Astrocyte of the cerebellum (primary cell): ENCODE data around the gene OTULIN.
A peak's percentile ranks its signal among the peaks of the same experiment; 100 is the strongest.

ENCODE experiments used
- DNase-seq: peaks from one replicate; pipeline ENCODE4 v3.0.0-alpha.2; 2011; ENCODE audit warnings: low read depth
- H3K4me3 ChIP-seq: 2 replicates; pipeline ENCODE4 v1.5.1; 2011; ENCODE audit warnings: mild to moderate bottlenecking, low read depth, low read length, moderate library complexity
- in situ Hi-C: cut with HindIII; loops from 2 replicates; pipeline ENCODE4 v1.10.0; 2017; ENCODE audit warnings: low sequenced_read_pairs
- TF ChIP-seq, protein P1 (sequence below): IDR thresholded peaks from 2 replicates; pipeline ENCODE4 v1.5.1; 2012; ENCODE audit warnings: low read length, low read depth, moderate library complexity, mild to moderate bottlenecking; ENCODE audit errors: missing control alignments

Gene OTULIN

DNA sequence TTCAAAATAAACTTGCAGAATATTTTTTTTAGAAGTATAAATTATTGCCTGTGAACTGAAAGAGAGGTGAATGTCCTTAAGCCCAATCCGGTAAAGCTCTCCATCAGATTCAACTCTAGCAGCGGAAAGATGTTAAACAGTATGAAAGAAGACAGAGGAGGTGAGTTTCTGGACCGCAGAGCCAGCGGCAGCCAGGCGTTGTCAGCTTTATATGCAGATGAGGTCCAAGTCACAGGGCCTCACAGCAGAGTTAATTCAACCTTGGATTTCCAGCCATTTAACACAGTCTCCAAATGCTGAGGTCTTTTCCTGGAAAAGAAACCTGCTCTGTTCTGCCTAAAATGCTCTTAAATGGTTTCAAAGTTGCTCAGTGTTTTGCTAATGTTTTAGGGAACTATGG is 75.5 kb downstream of the OTULIN start:
- no peak overlapping the region for H3K4me3 ChIP-seq
- in situ Hi-C loops = no loop called here
- TF ChIP-seq, protein P1, sequence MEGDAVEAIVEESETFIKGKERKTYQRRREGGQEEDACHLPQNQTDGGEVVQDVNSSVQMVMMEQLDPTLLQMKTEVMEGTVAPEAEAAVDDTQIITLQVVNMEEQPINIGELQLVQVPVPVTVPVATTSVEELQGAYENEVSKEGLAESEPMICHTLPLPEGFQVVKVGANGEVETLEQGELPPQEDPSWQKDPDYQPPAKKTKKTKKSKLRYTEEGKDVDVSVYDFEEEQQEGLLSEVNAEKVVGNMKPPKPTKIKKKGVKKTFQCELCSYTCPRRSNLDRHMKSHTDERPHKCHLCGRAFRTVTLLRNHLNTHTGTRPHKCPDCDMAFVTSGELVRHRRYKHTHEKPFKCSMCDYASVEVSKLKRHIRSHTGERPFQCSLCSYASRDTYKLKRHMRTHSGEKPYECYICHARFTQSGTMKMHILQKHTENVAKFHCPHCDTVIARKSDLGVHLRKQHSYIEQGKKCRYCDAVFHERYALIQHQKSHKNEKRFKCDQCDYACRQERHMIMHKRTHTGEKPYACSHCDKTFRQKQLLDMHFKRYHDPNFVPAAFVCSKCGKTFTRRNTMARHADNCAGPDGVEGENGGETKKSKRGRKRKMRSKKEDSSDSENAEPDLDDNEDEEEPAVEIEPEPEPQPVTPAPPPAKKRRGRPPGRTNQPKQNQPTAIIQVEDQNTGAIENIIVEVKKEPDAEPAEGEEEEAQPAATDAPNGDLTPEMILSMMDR = no peak

GRCh38 chr5:14741131-14741530 is 76.6 kb downstream of the OTULIN start:
- in situ Hi-C loops = no loop called here
- H3K4me3 ChIP-seq = no peak overlapping the region
- DNase-seq = no peak
- TF ChIP-seq, protein P1 = no peak

More for the DNA sequence above, 75.5 kb downstream of the OTULIN start:
- no peak for DNase-seq

- in situ Hi-C loops = no loop called here
- DNase-seq = no peak
- TF ChIP-seq, protein P1 = no peak
- H3K4me3 ChIP-seq = no peak overlapping the region
These were observed 77.4 kb downstream of the OTULIN start for GRCh38 chr5:14741801-14742440.

GRCh38 chr5:14742498-14742897 is 78.0 kb downstream of the OTULIN start:
- in situ Hi-C loops = no loop called here
- no peak for DNase-seq
- TF ChIP-seq, protein P1 = no peak
- no peak overlapping the region for H3K4me3 ChIP-seq

GRCh38 chr5:14743601-14744295 is 79.2 kb downstream of the OTULIN start:
- in situ Hi-C loops = no loop called here
- DNase-seq = peak; percentile 55
- TF ChIP-seq, protein P1 = no peak
- H3K4me3 ChIP-seq = no peak overlapping the region

GRCh38 chr5:14744296-14745187 is 80.0 kb downstream of the OTULIN start:
- H3K4me3 ChIP-seq = no peak overlapping the region
- DNase-seq = no peak
- in situ Hi-C loops = no loop called here
- TF ChIP-seq, protein P1 = no peak
